GM18873 (cell line): ENCODE data around the gene KCNK3.

ENCODE experiments used
- ATAC-seq: cut with Tn5 transposase; IDR thresholded peaks from one replicate; pipeline ENCODE4 v1.9.1; 2021; ENCODE audit warnings: mild to moderate bottlenecking, moderate library complexity, moderate number of reproducible peaks; ENCODE audit not compliant: unreplicated experiment, low FRiP score

Gene KCNK3

DNA sequence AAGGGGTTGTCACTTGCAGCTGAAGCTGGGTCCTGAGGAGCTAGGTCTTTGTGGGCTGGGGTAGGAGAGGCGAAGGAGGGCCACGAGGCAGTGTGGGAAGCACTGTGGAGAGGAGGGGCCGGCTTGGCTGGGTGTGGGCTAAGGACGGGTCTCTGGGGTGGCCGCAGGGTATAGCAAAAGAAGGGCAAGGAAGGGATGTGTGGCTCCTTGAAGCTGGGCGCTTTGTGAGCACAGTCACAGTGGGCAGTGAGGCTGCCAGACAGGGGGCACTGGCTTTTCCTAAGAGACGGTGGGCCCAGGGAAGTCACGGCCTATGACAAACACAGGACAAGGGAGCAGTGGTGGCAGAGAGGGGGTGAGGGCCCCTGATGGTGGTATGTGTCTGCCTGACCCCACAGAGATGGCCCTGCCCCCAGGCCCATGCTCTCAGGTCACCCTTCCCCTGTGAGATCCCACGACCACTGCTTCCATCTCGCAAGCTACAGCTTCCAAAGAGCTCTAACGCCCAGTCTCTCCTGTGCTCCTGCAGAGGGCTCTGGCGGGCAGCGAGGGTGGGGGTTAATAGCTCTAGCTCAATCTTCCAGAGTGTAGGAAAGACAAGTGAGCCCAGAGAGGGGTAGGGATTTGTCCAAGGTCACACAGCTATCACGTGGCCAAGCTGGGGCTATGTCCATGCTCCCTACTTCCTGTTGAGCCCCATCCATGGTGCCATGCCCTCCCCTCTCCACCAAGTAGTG, 32.4 kb downstream of the KCNK3 start:
- no peak for ATAC-seq

DNA sequence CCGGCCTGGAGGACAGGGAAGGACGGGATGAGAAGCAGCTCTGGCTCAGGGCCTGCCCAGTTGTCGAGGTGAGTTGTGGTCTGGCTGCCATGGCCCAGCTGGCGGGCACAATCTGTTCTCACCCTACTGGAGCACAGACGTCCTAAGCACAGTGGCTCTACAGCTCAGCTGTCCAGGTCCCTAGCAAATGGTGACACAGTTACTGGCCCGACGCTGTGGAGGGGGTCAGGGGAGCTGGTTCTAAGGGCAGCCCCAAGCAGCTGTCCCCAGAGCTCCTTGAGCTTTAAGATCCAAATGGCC, 32.9 kb downstream of the KCNK3 start:
- no peak for ATAC-seq

DNA sequence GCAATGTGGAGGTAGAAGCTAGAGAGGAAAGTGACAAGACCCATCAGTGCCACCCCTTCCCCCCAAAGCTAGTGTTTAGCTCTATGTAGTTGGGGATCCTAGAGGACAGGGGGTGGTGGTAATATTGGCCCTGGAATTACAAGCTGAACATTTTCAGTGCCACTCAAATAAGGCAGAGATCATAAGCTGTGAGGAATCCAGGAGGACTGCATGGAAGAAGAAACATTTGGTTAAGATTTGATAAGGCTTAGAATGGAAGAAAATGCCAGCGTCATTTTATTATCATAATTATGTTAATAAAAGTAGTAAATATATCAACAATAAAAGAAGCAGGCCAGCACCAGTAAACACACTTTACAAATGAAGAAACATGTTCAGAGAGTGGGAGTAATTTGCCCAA, 33.7 kb downstream of the KCNK3 start:
- no peak for ATAC-seq

DNA sequence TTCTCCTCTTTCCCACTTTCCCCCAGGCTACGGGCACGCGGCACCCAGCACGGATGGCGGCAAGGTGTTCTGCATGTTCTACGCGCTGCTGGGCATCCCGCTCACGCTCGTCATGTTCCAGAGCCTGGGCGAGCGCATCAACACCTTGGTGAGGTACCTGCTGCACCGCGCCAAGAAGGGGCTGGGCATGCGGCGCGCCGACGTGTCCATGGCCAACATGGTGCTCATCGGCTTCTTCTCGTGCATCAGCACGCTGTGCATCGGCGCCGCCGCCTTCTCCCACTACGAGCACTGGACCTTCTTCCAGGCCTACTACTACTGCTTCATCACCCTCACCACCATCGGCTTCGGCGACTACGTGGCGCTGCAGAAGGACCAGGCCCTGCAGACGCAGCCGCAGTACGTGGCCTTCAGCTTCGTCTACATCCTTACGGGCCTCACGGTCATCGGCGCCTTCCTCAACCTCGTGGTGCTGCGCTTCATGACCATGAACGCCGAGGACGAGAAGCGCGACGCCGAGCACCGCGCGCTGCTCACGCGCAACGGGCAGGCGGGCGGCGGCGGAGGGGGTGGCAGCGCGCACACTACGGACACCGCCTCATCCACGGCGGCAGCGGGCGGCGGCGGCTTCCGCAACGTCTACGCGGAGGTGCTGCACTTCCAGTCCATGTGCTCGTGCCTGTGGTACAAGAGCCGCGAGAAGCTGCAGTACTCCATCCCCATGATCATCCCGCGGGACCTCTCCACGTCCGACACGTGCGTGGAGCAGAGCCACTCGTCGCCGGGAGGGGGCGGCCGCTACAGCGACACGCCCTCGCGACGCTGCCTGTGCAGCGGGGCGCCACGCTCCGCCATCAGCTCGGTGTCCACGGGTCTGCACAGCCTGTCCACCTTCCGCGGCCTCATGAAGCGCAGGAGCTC, 35.4 kb downstream of the KCNK3 start:
- ATAC-seq = no peak

DNA sequence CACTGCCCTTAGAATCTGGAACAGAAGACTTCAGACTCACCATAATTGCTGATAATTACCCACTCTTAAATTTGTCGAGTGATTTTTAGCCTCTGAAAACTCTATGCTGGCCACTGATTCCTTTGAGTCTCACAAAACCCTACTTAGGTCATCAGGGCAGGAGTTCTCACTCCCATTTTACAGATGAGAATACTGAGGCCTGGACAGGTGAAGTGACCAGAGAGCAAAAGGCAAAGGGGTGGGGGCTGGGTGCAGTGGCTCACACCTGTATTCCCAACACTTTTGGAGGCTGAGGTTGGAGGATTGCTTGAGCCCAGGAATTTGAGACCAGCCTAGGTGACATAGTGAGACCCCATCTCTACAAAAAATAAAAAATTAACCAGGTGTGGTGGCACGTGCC, 36.8 kb downstream of the KCNK3 start:
- no peak for ATAC-seq

DNA sequence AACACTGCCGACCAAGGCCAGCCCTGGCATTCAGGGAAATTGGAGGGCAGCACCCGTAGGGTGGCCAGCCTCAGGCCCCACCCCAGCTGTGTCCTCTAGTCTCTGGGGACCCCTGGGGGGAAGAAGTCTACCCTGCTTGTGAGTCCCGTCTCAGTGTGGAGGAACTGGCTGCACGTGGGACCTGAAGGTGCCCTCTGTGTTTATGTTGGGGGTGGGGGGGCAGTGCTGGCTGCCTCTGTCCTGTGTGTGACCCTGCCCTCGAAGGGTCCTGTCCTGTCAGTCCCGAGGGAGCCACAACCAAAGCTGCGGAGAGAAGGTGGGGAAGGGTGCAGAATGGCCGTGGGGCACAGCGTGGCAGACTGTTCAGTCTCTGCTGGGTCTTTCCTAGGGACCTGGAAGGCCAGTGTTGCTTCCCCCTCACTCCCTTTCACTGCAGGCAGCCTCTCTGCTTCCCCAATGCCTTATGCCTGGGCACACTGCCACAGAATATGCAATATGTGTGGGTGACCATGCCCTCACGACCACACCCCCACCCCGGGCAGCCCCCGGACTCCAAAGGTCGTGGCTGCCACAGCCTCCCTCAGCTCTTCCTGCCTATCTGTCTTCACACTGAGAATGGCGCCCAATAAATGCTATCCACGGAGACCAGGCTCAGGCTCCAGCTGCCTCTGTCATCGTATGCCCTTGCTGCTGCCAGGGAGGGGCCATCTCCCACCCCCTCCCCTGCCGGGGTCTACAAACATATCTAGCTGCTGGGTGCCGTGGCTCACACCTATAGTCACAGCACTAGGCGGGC, 38.2 kb downstream of the KCNK3 start:
- ATAC-seq = no peak

DNA sequence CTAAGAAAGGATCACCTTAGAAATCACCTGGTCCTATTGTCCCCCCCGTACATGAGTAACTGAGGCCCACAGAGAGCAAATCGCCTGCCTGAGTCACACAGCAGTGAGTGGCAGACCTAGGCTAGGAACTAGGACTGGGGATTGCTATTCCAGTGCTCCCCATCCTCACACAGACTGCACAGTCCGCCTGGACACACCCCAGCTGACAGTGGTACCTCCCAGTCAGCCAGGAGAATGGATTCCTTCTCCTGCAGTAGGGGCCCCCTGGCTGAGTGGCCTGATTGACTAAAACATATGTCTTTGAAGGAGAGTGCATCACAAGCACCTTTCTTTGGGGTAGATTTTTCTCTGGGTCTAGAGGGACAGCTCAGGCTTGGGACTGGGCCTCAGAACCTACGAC, 39.2 kb downstream of the KCNK3 start:
- ATAC-seq = no peak

DNA sequence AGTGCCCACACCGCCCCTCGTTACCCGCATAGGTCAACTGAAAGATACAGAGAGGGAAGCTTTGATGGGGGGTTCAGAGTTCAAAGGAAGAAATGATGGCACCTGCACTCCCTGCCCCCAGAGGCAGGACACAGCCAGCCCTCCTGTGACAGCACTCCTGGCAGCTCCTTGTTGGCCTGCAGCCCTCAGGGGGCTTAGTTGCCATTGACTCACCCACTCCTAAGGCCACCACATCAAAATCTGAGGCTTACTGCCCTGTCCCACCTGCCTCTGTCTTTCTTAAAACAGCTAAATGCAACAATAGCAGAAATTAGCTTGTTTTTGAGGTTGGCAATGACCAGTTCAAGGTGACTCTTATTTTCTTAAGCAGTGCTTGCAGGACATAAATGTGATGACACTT, 39.9 kb downstream of the KCNK3 start:
- ATAC-seq = no peak

DNA sequence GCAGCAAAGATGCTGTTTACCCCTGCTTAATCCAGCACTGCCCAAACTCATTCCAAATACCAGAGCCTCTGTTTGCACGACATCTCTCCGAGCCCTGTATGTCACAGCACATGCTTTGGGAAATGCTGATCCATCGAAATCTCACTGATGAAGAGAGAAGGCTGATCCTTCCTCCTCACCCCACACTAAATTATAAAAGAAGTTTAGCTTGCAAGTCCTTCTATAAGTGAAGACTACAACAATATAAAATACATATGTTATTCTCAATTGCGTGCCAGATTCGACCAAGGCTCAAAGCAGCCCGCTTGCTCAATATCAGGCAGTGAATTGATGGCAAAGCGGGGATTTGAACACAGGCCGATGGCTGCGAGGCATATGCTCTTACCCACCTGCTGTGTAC, 40.9 kb downstream of the KCNK3 start:
- no peak for ATAC-seq

DNA sequence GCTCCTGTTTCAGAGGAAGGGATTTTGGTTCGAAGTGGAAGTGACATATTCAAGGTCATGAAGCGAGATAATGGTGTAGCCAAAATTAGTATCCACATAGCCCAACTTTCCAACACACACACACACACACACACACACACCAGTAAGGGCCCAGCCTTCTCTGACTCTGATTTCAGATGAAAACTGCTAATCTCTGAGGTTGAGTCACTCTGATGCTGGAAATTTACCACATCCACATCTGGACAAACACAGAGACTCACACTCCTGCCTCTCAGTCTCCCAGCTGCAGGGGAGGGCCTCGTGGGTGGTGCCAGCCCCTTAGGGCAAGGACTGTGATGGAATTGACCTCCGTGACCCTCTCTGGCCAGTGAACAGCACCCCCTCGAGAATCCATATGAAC, 42.6 kb downstream of the KCNK3 start:
- ATAC-seq = no peak

DNA sequence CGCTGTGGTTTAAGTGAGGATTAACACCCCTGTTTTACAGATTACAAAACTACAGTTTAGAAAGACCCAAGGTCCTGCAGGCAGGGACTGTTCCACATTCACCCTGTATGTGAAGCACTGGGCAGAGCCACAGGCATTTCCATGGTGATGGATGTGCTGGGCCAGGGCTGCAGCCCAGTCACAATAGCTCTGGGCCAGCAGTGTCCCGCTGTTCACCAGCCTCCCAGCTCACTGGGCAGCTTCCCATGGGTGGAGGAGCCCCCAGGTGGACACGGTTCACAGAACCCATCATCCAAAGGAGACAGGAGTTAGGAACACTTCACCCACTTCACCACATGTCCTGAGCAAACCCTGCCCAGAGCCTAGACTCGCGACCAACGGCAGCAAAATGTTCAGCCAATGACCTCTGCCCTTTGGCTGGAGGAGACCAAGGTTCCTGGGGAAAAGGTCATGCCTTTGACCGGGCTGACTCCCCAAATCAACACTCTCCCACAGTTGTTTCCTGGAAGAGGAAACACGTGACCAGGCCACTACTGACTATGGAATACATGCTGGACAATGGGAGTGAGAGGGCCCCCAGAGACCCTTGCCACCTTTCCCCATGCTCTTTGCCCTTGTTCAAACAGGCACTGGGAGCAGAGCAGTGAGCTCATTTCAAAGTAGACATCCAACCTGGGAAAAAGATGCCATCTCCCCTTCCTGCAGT, 43.5 kb downstream of the KCNK3 start:
- no peak for ATAC-seq

DNA sequence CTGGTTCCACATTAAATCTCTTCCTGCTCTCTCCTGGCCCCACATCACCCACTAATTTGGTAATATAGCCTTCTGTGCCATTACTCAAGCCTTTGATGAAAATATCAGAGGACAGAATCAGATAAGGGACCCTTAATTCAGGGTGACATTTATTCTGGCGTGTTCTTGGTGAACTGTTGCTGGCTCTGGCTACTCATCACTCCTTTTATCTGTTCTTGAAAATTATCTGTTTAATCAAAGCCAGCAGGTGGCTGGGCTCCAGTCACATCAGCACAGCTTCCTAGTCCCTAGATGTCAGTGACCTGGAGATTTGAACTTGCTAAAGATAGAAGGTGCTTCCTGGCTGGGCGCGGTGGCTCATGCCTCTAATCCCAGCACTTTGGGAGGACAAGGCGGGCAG, 44.7 kb downstream of the KCNK3 start:
- ATAC-seq = no peak

DNA sequence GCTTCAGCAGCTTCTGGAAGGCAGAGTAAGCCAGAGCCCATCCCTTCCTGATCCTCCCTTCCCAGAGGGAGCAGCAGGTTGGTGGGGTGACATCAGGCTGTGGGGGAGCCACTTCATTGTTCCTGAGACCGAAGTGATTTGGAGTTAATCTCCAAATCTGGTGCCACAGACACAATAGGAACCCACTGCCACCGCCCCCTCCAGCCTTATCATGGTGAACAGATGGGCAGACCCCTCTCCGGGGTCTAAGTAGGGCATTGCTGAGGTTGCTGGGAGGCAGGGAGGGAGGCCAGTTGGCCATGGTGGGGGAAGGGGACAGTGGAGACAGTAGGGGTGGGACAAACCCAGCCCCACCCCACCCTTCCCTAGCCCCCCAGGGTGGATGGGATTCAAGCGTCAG, 46.0 kb downstream of the KCNK3 start:
- ATAC-seq = no peak

DNA sequence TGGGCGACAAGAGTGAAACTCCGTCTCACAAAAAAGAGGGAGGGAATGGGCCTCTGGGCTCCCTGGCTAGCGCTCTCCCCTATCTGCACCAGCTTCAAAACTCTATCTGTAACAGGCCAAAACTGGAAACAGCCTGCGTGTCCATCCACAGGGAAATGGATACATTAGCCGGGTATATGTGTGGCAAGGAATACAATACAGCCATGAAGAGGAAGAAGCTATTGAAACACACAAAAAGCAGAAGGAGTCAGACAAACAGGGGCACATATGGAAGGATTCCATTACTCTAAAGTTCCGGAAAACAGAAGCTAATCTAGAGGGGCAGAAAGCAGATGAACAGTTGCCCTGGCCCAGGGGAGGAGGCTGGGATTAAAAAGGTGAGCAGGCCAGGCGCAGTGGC, 47.0 kb downstream of the KCNK3 start:
- no peak for ATAC-seq

DNA sequence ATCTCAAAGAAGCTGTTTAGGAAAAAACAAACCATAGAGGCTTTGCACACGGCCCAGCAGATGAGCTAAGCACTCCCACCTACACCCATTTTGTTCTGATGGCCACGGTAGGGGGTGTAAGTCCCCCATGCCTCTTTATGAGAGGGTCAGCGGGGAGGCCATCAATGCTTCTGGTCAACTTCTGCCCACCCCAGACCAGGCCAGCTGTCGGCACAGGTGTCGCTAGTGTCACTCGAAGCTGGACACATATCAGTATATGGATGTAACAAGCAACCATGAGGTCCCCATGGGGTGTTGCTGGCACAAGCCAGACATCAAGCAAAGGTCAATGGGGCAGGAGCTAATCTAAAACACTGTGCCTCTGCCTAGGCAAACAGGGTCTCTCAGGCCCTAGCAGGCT, 47.8 kb downstream of the KCNK3 start:
- ATAC-seq = no peak

DNA sequence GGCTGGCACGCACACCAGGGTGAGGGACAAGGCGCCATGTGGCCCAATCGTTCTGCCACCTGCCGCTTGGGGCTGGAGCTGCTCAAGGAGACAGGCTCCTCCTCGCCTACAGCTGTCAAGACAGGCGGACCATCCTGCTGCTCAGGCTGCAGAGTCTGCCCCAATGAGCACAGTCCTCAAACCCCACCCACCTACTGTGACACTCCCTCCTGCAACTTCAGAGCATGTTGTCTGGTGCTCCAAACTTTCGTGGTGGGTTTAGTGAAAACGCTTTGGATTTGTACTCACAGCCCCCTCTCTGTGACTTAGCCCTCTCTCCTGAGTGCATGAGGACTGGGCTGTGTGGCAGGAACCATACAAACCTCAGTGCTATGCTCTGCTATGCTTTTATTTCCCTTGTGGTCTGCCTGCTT, 48.4 kb downstream of the KCNK3 start:
- ATAC-seq = no peak

DNA sequence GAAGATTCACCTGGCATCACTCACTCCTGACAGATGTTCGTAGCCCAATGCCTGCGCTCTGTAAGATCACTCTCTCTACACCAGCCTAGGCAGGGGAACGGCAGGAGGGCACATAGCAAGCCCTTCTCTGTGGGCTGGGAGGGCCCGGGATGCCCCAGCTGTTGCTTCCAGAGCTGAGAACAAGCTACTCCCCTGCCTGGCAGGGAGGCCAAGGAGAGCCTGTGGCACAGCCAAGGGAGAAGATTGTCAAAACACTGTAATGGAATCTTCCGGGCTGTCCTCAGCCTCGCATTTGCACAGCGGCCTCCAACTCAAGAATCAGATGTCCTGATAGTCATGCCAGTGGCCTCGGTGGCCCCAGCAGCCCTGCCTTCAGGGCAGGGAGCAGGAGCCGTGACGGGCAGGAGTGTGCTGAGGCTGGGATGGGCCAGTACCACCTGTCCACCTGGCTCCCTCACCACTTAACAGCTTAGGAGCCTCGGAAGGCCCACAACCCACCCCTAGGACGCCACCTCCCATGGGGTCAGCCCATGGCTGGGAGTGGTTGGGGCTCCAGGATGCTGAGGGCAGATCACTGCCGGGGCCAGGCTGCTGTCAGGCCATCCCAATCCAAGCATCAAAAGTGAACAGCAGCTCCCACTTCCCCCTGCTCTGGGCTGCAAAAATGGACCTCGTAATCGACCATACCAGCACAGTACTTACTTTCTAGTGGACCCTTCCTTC, 49.7 kb downstream of the KCNK3 start:
- ATAC-seq = no peak

DNA sequence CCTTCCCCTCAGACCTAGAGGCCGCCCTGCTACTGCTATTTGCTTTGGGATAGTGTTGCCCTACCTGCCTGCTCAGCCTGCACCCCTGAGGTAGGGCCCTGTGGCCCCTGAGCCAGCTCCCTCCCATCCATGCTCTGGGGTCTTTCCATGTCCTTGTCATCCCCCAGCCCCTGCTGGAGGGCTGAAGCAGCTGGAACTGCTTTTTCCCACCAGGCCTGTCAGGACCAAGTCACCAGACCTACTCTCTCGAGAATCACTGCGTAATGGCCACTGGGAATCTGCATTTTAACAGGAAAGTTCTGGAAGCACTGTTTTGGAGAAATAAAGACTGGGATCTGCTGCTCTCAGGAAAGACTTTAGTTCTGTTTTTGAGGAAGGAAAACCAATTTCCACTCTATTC, 51.3 kb downstream of the KCNK3 start:
- no peak for ATAC-seq

DNA sequence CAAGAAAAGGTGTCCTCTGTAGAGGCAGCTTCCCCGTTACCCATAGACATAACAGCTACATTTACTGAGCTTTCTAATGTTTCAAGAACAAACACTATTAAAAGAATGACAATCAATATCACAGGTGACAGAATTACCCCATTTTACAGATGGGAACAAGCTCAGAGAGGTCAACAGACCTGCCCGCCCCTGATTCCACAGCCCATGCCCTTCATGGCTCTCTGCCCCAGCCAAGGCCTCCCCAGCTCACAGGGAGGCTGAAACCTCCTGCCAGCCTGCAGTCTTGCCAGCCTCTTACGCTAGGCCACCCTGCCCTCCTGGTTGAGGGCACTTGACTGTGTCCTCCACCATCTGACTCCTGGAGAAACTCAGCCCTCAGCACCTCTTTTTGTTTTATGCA, 52.4 kb downstream of the KCNK3 start:
- no peak for ATAC-seq
